Smooth muscle cell (in vitro differentiated cells): ENCODE results near the gene PRKD1. TPM values are rescaled to one million over a fixed set of nuclear protein-coding genes. Genes with fewer than 3 reads are reported as not detected.

Experiments used
- DNase-seq: peaks from one replicate; lab custom pipeline; 2025; ENCODE audit not compliant: unreplicated experiment; lab: John Stamatoyannopoulos, UW
- H2AFZ ChIP-seq: fragments of 200-600 bp; sonication (generic); 2 replicates; pipeline ENCODE4 v1.6.0; 2016; ENCODE audit warnings: antibody characterized with exemption, low read depth, mild to moderate bottlenecking
- H3F3A ChIP-seq: fragments of 200-600 bp; sonication (generic); 2 replicates; pipeline ENCODE4 v1.6.0; 2017; ENCODE audit warnings: antibody characterized with exemption, low read depth
- H3K27ac ChIP-seq: fragments of 200-600 bp; sonication (generic); 2 replicates; pipeline ENCODE4 v1.5.1; 2016; ENCODE audit warnings: low read depth, mild to moderate bottlenecking
- H3K27me3 ChIP-seq: fragments of 200-600 bp; sonication (generic); 2 replicates; pipeline ENCODE4 v1.6.1; 2016; ENCODE audit warnings: low read depth, mild to moderate bottlenecking
- H3K36me3 ChIP-seq: fragments of 200-600 bp; sonication (generic); 2 replicates; pipeline ENCODE4 v1.5.1; 2016; ENCODE audit warnings: low read depth
- H3K4me1 ChIP-seq: fragments of 200-600 bp; sonication (generic); 2 replicates; pipeline ENCODE4 v1.5.1; 2016; ENCODE audit warnings: low read depth
- H3K4me2 ChIP-seq: fragments of 200-600 bp; sonication (generic); 2 replicates; pipeline ENCODE4 v1.6.0; 2016; ENCODE audit warnings: mild to moderate bottlenecking
- H3K4me3 ChIP-seq: fragments of 200-600 bp; sonication (generic); 2 replicates; pipeline ENCODE4 v1.5.1; 2016; ENCODE audit warnings: mild to moderate bottlenecking
- H3K79me2 ChIP-seq: fragments of 200-600 bp; sonication (generic); 2 replicates; pipeline ENCODE4 v1.6.0; 2016; ENCODE audit warnings: low read depth, mild to moderate bottlenecking
- H3K9ac ChIP-seq: fragments of 200-600 bp; sonication (generic); 2 replicates; pipeline ENCODE4 v1.6.0; 2016; ENCODE audit warnings: low read depth
- H3K9me3 ChIP-seq: fragments of 200-600 bp; sonication (generic); replicated peaks from 2 replicates; pipeline ENCODE4 v1.5.1; 2016; ENCODE audit warnings: low read depth
- H4K20me1 ChIP-seq: fragments of 200-600 bp; sonication (generic); 2 replicates; pipeline ENCODE4 v1.6.0; 2016; ENCODE audit warnings: low read depth
- WGBS: methylation state at CpG from one replicate; pipeline ENCODE4 v1.1.7; 2016; ENCODE audit warnings: low lambda C conversion rate; 5-methylcytosine and 5-hydroxymethylcytosine counted together
- polyA plus RNA-seq: library from polyadenylated mRNA; unstranded; fragments of >200 nt; fragmentation: Nextera tagmentation; extraction: Ambion mirVana; gene quantifications from 2 replicates; pipeline ENCODE4 v1.2.1, GENCODE V29; 2016
- total RNA-seq: library from RNA; depleted of rRNA; stranded (reverse); fragments of >200 nt; gene quantifications from 2 replicates; pipeline ENCODE4 v1.2.3, GENCODE V29; 2014
- TF ChIP-seq, protein P1 (sequence below): fragments of 200-600 bp; sonication (generic); IDR thresholded peaks from 2 replicates; pipeline ENCODE4 v1.5.1; 2017; ENCODE audit warnings: borderline replicate concordance, mild to moderate bottlenecking, antibody characterized with exemption; ENCODE audit not compliant: insufficient read depth, poor library complexity, severe bottlenecking

The PRKD1 gene
- total and polyA plus RNA-seq, 2 experiments from 2014 or later: 3.7 to 7.2 TPM

DNA sequence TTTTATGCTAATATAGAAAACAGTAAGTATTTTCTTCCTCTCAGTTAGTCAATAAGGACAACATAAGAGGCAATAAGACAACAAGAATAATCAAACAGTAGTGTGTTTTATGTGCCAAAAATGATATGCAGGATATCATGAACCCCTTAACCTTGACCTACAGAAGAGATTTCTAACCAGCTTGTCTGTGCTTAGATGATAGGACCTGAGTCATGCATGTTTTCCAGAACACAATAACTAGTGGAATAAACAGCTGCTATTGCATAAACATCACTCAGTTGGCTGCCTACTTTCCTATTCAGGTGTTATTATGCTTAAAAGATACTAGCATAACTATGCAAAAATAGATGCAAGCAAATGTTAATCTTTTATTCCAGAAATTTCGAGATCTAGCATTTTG lies 282.5 kb downstream of the PRKD1 start:
- peaks cover 20% of the 10 kb centered on the region for H3K9me3 ChIP-seq
- H3K27me3 ChIP-seq: no peaks in the 10 kb centered on the region
- H3K9ac ChIP-seq: no peak overlapping the region
- no peak overlapping the region for H3K4me2 ChIP-seq
- no peaks in the 10 kb centered on the region for H3F3A ChIP-seq
- no peak overlapping the region for H2AFZ ChIP-seq
- H3K27ac ChIP-seq: no peak overlapping the region
- WGBS: 96% methylated on average over 1 of the region's 1 CpG
- peaks cover 4% of the 10 kb centered on the region for H3K36me3 ChIP-seq
- no peak overlapping the region for H3K4me3 ChIP-seq
- H4K20me1 ChIP-seq: no peaks in the 10 kb centered on the region
- DNase-seq: no peak
- H3K4me1 ChIP-seq: no peaks in the 10 kb centered on the region
- TF ChIP-seq, protein P1, sequence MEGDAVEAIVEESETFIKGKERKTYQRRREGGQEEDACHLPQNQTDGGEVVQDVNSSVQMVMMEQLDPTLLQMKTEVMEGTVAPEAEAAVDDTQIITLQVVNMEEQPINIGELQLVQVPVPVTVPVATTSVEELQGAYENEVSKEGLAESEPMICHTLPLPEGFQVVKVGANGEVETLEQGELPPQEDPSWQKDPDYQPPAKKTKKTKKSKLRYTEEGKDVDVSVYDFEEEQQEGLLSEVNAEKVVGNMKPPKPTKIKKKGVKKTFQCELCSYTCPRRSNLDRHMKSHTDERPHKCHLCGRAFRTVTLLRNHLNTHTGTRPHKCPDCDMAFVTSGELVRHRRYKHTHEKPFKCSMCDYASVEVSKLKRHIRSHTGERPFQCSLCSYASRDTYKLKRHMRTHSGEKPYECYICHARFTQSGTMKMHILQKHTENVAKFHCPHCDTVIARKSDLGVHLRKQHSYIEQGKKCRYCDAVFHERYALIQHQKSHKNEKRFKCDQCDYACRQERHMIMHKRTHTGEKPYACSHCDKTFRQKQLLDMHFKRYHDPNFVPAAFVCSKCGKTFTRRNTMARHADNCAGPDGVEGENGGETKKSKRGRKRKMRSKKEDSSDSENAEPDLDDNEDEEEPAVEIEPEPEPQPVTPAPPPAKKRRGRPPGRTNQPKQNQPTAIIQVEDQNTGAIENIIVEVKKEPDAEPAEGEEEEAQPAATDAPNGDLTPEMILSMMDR: no peak
- no peaks in the 10 kb centered on the region for H3K79me2 ChIP-seq

GRCh38 chr14:29643433-29644211 lies 284.0 kb downstream of the PRKD1 start:
- Histone ChIP-seq H4K20me1 (no peaks in the 10 kb centered on the region), H3F3A (no peaks in the 10 kb centered on the region), H3K4me1 (no peaks in the 10 kb centered on the region), H3K4me3 (no peak overlapping the region), H2AFZ (no peak overlapping the region), H3K36me3 (peaks cover 4% of the 10 kb centered on the region), H3K27me3 (no peaks in the 10 kb centered on the region), H3K4me2 (no peak overlapping the region), H3K9me3 (peaks cover 20% of the 10 kb centered on the region), H3K27ac (no peak overlapping the region), H3K79me2 (no peaks in the 10 kb centered on the region), H3K9ac (no peak overlapping the region)
- TF ChIP-seq, protein P1: no peak
- 86% methylated on average over 5 of the region's 5 CpGs for WGBS
- no peak for DNase-seq

- WGBS: 95% methylated on average over 2 of the region's 2 CpGs
- Histone ChIP-seq H3K36me3 (no peaks in the 10 kb centered on the region), H3K27me3 (no peaks in the 10 kb centered on the region), H3K4me1 (no peaks in the 10 kb centered on the region), H3K9me3 (no peaks in the 10 kb centered on the region), H4K20me1 (no peaks in the 10 kb centered on the region), H3F3A (no peaks in the 10 kb centered on the region), H3K9ac (no peak overlapping the region), H3K79me2 (no peaks in the 10 kb centered on the region), H3K4me3 (no peak overlapping the region), H2AFZ (no peak overlapping the region), H3K4me2 (no peak overlapping the region), H3K27ac (no peak overlapping the region)
- no peak for DNase-seq
- TF ChIP-seq, protein P1: no peak
Measured at GRCh38 chr14:29637411-29637810, 290.2 kb downstream of the PRKD1 start.

DNA sequence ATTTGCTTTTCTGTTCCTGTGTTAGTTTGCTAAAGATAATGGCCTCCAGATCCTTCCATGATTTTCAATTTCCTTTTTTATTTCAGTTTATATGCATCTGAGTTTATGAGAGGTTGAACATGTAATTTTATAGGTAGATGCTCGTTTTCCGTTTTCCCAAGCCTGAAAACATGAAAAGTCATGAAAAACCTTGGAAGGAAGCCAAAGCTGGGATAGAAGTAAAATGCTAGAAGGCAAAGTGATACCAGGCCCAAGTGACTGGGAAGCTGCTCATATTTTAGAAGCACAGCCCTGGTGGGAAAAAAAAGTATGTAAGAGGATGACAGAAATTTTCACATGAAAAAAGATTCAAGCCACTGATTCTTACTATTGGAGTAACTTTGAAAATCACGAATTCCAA lies 290.8 kb downstream of the PRKD1 start:
- WGBS: 97% methylated on average over 3 of the region's 3 CpGs
- no peaks in the 10 kb centered on the region for H3K27me3 ChIP-seq

More for the DNA sequence above, 290.8 kb downstream of the PRKD1 start:
- H2AFZ ChIP-seq: no peak overlapping the region
- no peaks in the 10 kb centered on the region for H3K9me3 ChIP-seq
- TF ChIP-seq, protein P1: no peak
- H3K4me1 ChIP-seq: no peaks in the 10 kb centered on the region
- DNase-seq: no peak
- no peaks in the 10 kb centered on the region for H4K20me1 ChIP-seq
- H3K79me2 ChIP-seq: no peaks in the 10 kb centered on the region
- no peak overlapping the region for H3K9ac ChIP-seq
- no peak overlapping the region for H3K27ac ChIP-seq
- no peak overlapping the region for H3K4me2 ChIP-seq
- H3F3A ChIP-seq: no peaks in the 10 kb centered on the region
- no peak overlapping the region for H3K4me3 ChIP-seq
- no peaks in the 10 kb centered on the region for H3K36me3 ChIP-seq
